Psoas muscle (tissue), 8 donors: Measurements from ENCODE around the gene MARCHF9. TPM values are rescaled to one million over a fixed set of nuclear protein-coding genes. Genes with fewer than 3 reads are reported as not detected.

ENCODE experiments used
- ATAC-seq, 4 donors: fragments of 200-7000 bp; cut with Tn5 transposase; one replicate each; pipeline ENCODE4 v1.9.1; 2020; ENCODE audit warnings: moderate library complexity in 3 of 4, mild to moderate bottlenecking in 2 of 4
- DNase-seq, 2 donors: peaks; one replicate each; pipeline ENCODE4 v3.0.0-alpha.2; 2020
- H3K27ac ChIP-seq: fragments of 200-600 bp; one replicate; pipeline ENCODE4 v1.8.0; 2022
- H3K27me3 ChIP-seq, 3 donors: fragments of 200-600 bp in 1 of 3; one replicate each; pipeline versions ENCODE4 v1.6.1 to v1.8.0; 2013 to 2022; ENCODE audit warnings: low read length in 2 of 3, mild to moderate bottlenecking in 2 of 3, moderate library complexity in 1 of 3; ENCODE audit not compliant: insufficient read depth in 3 of 3
- H3K36me3 ChIP-seq, 2 donors: fragments of 200-600 bp in 1 of 2; one replicate each; pipeline versions ENCODE4 v1.6.1 to v1.8.0; 2013 to 2022; ENCODE audit warnings: low read depth in 1 of 2, mild to moderate bottlenecking in 1 of 2, moderate library complexity in 1 of 2; ENCODE audit not compliant: insufficient read depth in 1 of 2
- H3K4me1 ChIP-seq: fragments of 200-600 bp; one replicate; pipeline ENCODE4 v1.8.0; 2022
- H3K4me3 ChIP-seq: fragments of 200-600 bp; one replicate; pipeline ENCODE4 v1.8.0; 2022; ENCODE audit warnings: mild to moderate bottlenecking
- H3K9me3 ChIP-seq: fragments of 200-600 bp; one replicate; pipeline ENCODE4 v1.8.0; 2022
- WGBS, 3 donors: extraction: QIAGEN DNeasy Blood & Tissue Kit; methylation state at CpG; one replicate each; pipeline versions ENCODE4 v1.1.6 to v1.1.7; 2013; 5-methylcytosine and 5-hydroxymethylcytosine counted together
- intact Hi-C, 2 donors: fragments of 100-400 bp; cut with DNase I; formaldehyde crosslinking; loops; one replicate each; pipeline versions ENCODE4 v1.11.0 to v1.14.2; 2022
- polyA plus RNA-seq, 3 donors: library from polyadenylated mRNA; stranded (reverse); fragments of 200-250 nt; gene quantifications; one replicate each; pipeline ENCODE4 v1.2.3, GENCODE V29; 2013
- total RNA-seq, 4 donors: library from RNA; stranded (reverse); fragmentation: NEBNext Ultra II Directional in 2 of 4; extraction: Animal tissue kit (Norgen Biotek cat#: 25700) in 2 of 4; gene quantifications; one replicate each; pipeline versions ENCODE4 v1.2.1 to v1.2.4, GENCODE V29; 2021 to 2023
- TF ChIP-seq, protein P1 (sequence below): fragments of 200-600 bp; IDR thresholded peaks from one replicate; pipeline ENCODE4 v1.8.0; 2022; ENCODE audit warnings: antibody characterized with exemption
- donor health status: healthy with polysubstance abuse.
- donor health status: DM: no; HTN: no; CAD: no; lungs with moderate emphysema.
- donor health status: Bipolar disorder and iron deficiency.
- donor health status: healthy.
- donor health status: DM: yes; HTN: yes; CAD: no.
- donor health status: DM: no; HTN: no; CAD: no.
- donor health status: DM: no; HTN: no; CAD: no.
- donor health status: DM: yes; HTN: yes; CAD: no.

MARCHF9 gene
- total and polyA plus RNA-seq, 7 donors: 5.7 to 9.4 (median 8.3) TPM

DNA sequence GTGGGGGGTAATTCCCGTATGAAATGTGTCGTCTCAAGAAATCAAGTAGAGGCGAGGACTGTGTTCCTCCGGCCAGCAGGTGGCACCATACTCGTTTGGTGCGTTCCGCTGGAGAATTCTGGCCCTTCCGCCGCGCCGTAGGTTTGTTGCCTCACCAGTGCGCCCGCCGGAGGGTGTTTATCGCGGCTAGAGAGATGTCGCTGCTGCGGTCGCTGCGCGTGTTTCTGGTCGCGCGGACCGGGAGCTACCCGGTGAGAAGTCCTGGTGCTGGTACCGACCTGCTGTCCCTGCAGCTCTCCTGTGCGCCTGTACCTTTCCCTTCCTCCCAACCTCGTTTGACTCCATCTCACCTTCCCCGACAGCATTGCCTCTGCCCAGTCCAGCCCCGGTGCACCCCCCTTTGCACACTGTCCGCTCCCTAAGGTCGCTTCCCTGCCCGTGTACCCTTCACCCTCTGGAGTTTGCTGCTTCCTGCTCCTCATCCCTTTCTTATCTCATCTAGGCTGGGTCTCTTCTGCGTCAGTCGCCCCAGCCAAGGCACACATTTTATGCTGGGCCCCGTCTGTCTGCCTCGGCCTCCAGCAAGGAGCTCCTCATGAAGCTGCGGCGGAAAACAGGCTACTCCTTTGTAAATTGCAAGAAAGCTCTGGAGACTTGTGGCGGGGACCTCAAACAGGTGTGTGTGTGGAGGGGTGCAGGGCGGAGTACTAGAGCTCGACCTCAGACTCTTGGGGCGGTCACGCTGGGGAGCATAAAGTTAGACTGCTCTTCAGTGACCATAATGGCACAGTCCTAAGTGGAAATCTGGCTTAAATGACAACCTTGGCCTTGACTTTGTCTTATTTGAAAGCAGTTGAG, 27.9 kb downstream of the MARCHF9 start, which contains the start of gene TSFM:
TSFM (plus strand) TSS at position 180 of the 858 bp plus-strand sequence; CDS start at position 195, 15 bp downstream.
- Histone ChIP-seq H3K4me3 (peak within 1 kb of the TSS; percentile 83), H3K27ac (peak within 1 kb of the TSS; percentile 84), H3K9me3 (no peaks in the 10 kb centered on the region), H3K4me1 (peaks cover 17% of the 10 kb centered on the region), H3K36me3 (peaks cover 9 to 51% of the 10 kb centered on the region in 2 donors), H3K27me3 (no peaks in the 10 kb centered on the region)
- ATAC-seq (peak; percentile 96 to 99 (median 98)), DNase-seq (peak; percentile 98 to 99)
- TF ChIP-seq, protein P1, sequence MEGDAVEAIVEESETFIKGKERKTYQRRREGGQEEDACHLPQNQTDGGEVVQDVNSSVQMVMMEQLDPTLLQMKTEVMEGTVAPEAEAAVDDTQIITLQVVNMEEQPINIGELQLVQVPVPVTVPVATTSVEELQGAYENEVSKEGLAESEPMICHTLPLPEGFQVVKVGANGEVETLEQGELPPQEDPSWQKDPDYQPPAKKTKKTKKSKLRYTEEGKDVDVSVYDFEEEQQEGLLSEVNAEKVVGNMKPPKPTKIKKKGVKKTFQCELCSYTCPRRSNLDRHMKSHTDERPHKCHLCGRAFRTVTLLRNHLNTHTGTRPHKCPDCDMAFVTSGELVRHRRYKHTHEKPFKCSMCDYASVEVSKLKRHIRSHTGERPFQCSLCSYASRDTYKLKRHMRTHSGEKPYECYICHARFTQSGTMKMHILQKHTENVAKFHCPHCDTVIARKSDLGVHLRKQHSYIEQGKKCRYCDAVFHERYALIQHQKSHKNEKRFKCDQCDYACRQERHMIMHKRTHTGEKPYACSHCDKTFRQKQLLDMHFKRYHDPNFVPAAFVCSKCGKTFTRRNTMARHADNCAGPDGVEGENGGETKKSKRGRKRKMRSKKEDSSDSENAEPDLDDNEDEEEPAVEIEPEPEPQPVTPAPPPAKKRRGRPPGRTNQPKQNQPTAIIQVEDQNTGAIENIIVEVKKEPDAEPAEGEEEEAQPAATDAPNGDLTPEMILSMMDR: peak; percentile 88
- intact Hi-C loops: loop anchor here in 1 of 2 donors (1.0 kb wide), 1 partner anchor 122 kb away; no protein-coding TSS in a partner anchor
- 0 to 1% (median 1%) methylated on average over 43 to 45 of the region's 45 CpGs for WGBS, 3 donors

DNA sequence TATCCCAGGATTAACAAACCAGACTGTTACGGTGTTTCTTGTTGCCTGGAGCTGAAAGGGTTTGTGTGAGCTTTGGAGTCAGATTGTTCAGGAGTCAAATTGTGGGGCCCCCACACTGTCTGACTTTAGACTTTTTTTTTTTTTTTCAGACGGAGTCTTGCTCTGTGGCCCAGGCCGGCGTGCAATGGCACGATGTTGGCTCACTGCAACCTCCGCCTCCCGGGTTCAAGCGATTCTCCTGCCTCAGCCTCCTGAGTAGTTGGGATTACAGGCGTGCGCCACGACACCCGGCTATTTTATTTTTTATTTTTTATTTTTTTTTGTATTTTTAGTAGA, 28.5 kb downstream of the MARCHF9 start:
- H3K9me3 ChIP-seq: no peaks in the 10 kb centered on the region
- peak overlapping the region; percentile 83 for H3K4me3 ChIP-seq
- no peak for ATAC-seq
- no peak for DNase-seq
- peaks cover 17% of the 10 kb centered on the region for H3K4me1 ChIP-seq
- 77 to 82% (median 78%) methylated on average over 12 of the region's 12 CpGs for WGBS, 3 donors
- intact Hi-C loops: no loop called here
- H3K27ac ChIP-seq: peak overlapping the region; percentile 84
- TF ChIP-seq, protein P1: no peak
- H3K36me3 ChIP-seq: peaks cover 9 to 57% of the 10 kb centered on the region in 2 donors
- no peaks in the 10 kb centered on the region for H3K27me3 ChIP-seq

DNA sequence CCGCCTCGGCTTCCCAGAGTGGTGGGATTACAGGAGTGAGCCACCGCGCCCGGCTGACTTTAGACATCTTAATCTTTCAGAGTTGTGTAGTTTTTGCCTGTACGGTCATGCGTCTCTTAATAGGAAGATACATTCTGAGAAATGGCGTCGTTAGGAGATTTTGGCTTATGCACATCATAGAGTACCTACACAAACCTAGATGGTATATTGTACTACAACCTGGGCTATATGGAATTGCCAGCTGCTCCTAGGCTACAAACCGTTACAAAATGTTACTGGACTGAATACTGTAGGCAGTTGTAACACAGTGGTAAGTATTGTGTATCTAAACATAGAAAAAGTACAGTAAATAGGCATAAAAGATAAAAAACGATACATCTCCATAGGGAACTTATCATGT, 29.0 kb downstream of the MARCHF9 start:
- peaks cover 9 to 61% of the 10 kb centered on the region in 2 donors for H3K36me3 ChIP-seq
- no peak for ATAC-seq

DNA sequence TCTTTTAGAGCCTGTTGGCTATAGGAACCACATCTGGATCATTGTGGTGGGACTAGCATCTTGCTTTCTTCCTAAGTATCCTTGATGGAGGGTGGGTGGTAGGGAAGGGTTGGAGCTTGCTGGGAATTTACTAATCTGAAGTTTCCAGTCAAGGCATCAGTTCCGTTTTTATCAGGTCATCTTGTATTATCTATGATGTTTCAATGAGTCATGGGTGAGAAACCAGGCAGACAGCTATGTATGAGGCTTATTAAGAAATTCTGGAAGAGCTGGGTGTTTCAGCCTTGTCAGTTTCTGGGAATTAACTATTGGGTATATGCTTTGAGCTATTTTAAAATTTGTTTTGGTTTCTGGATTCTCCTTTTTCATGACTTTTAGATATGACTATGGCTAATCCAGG, 39.0 kb downstream of the MARCHF9 start:
- Histone ChIP-seq H3K9me3 (no peaks in the 10 kb centered on the region), H3K4me3 (no peak overlapping the region), H3K27me3 (no peaks in the 10 kb centered on the region), H3K36me3 (peaks cover 7 to 94% of the 10 kb centered on the region in 2 donors), H3K27ac (no peak overlapping the region), H3K4me1 (no peaks in the 10 kb centered on the region)
- WGBS, 3 donors: 54 to 84% (median 61%) methylated on average over 1 of the region's 1 CpG
- TF ChIP-seq, protein P1: no peak
- DNase-seq (no peak), ATAC-seq (peak in 1 of 4 donors; percentile 27)
- intact Hi-C loops: no loop called here

More for the DNA sequence above, 29.0 kb downstream of the MARCHF9 start:
- intact Hi-C loops: no loop called here
- Histone ChIP-seq H3K27me3 (no peaks in the 10 kb centered on the region), H3K4me3 (peak overlapping the region; percentile 83), H3K4me1 (peaks cover 17% of the 10 kb centered on the region), H3K9me3 (no peaks in the 10 kb centered on the region), H3K27ac (no peak overlapping the region)
- WGBS, 3 donors: 90 to 91% (median 90%) methylated on average over 11 of the region's 11 CpGs
- no peak for DNase-seq
- TF ChIP-seq, protein P1: no peak
